HepG2 (cell line): ENCODE measurements around the gene C16orf87. TPM values are rescaled to one million over a fixed set of nuclear protein-coding genes. Genes with fewer than 3 reads are reported as not detected.

ENCODE experiments used
- CC2D1A ChIP-seq: sonication (generic); formaldehyde crosslinking; IDR thresholded peaks from 2 replicates; pipeline ENCODE4 v1.8.1; 2023; ENCODE audit warnings: mild to moderate bottlenecking, missing genetic modification reagents
- CCDC6 ChIP-seq: sonication (generic); formaldehyde crosslinking; IDR thresholded peaks from 2 replicates; pipeline ENCODE4 v1.8.1; 2022; ENCODE audit warnings: mild to moderate bottlenecking, missing genetic modification reagents, moderate library complexity
- ELF1 ChIP-seq: sonication (generic); formaldehyde crosslinking; IDR thresholded peaks from 2 replicates; pipeline ENCODE4 v1.4.0; 2020; ENCODE audit warnings: missing genetic modification reagents
- EZH2 ChIP-seq: conservative IDR thresholded peaks from 2 replicates; pipeline ENCODE4 v1.6.1; 2012; ENCODE audit warnings: mild to moderate bottlenecking, low read depth, low read length, moderate library complexity
- KAT7 ChIP-seq: IDR thresholded peaks from 2 replicates; pipeline ENCODE4 v1.6.1; 2018; ENCODE audit warnings: borderline replicate concordance, missing compliant biosample characterization
- KDM5B ChIP-seq: sonication (generic); formaldehyde crosslinking; IDR thresholded peaks from 2 replicates; pipeline ENCODE4 v1.4.0; 2020; ENCODE audit warnings: missing genetic modification reagents, mild to moderate bottlenecking, borderline replicate concordance
- KLF16 ChIP-seq, 2 experiments: sonication (generic) in 1 of 2; formaldehyde crosslinking in 1 of 2; IDR thresholded peaks; 2 replicates each; pipeline versions ENCODE4 v1.6.1 to v1.8.0; 2016 to 2023; ENCODE audit warnings: missing genetic modification reagents in 2 of 2, missing compliant biosample characterization in 1 of 2
- MXI1 ChIP-seq: IDR thresholded peaks from 3 replicates; pipeline ENCODE4 v1.6.1; 2012; ENCODE audit warnings: low read depth, low read length, inconsistent platforms, borderline replicate concordance
- NFATC3 ChIP-seq: sonication (generic); formaldehyde crosslinking; IDR thresholded peaks from 2 replicates; pipeline ENCODE4 v1.5.1; 2020; ENCODE audit warnings: mild to moderate bottlenecking, missing genetic modification reagents
- NFIC ChIP-seq: IDR thresholded peaks from 2 replicates; pipeline ENCODE4 v1.6.1; 2012; ENCODE audit warnings: mild to moderate bottlenecking, low read length, inconsistent platforms
- NONO ChIP-seq, 2 experiments: fragments of 450-650 bp in 1 of 2; sonication (generic) in 1 of 2; formaldehyde crosslinking in 1 of 2; IDR thresholded peaks in 1 of 2; conservative IDR thresholded peaks in 1 of 2; 2 replicates each; pipeline versions ENCODE4 v1.6.1 to v1.8.0; 2017 to 2022; ENCODE audit warnings: mild to moderate bottlenecking in 1 of 2, missing genetic modification reagents in 1 of 2, moderate library complexity in 1 of 2
- ONECUT2 ChIP-seq: sonication (generic); formaldehyde crosslinking; IDR thresholded peaks from 2 replicates; pipeline ENCODE4 v1.4.0; 2020; ENCODE audit warnings: missing genetic modification reagents
- RAD21 ChIP-seq: fragments of 450-650 bp; formaldehyde crosslinking; IDR thresholded peaks from 2 replicates; pipeline ENCODE4 v1.5.0; 2020; ENCODE audit warnings: mild to moderate bottlenecking
- RBM22 ChIP-seq: fragments of 200-400 bp; formaldehyde crosslinking; optimal IDR thresholded peaks from 2 replicates; pipeline ENCODE3; 2017; ENCODE audit warnings: mild to moderate bottlenecking, low read length, moderate library complexity
- XRCC5 ChIP-seq: fragments of 200-400 bp; formaldehyde crosslinking; optimal IDR thresholded peaks from 2 replicates; pipeline ENCODE3; 2017; ENCODE audit warnings: mild to moderate bottlenecking, low read length
- ZFP90 ChIP-seq: sonication (generic); formaldehyde crosslinking; IDR thresholded peaks from 2 replicates; pipeline ENCODE4 v1.8.0; 2022; ENCODE audit warnings: missing genetic modification reagents, mild to moderate bottlenecking, inconsistent platforms, borderline replicate concordance
- ZNF318 ChIP-seq: sonication (generic); formaldehyde crosslinking; IDR thresholded peaks from 2 replicates; pipeline ENCODE4 v1.4.0; 2020; ENCODE audit warnings: mild to moderate bottlenecking, missing genetic modification reagents
- ZNF414 ChIP-seq: sonication (generic); formaldehyde crosslinking; IDR thresholded peaks from 2 replicates; pipeline ENCODE4 v1.5.0; 2020; ENCODE audit warnings: missing genetic modification reagents
- ZNF501 ChIP-seq: sonication (generic); formaldehyde crosslinking; IDR thresholded peaks from 2 replicates; pipeline ENCODE4 v1.5.1; 2020; ENCODE audit warnings: mild to moderate bottlenecking, moderate library complexity, missing genetic modification reagents
- ZNF547 ChIP-seq: sonication (generic); formaldehyde crosslinking; IDR thresholded peaks from 2 replicates; pipeline ENCODE4 v1.5.1; 2020; ENCODE audit warnings: mild to moderate bottlenecking, missing genetic modification reagents
- ZNF605 ChIP-seq: sonication (generic); formaldehyde crosslinking; IDR thresholded peaks from 2 replicates; pipeline ENCODE4 v1.8.0; 2022; ENCODE audit warnings: mild to moderate bottlenecking, missing genetic modification reagents
- polyA plus RNA-seq, 8 experiments: library from polyadenylated mRNA; depleted of rRNA in 3 of 8; stranded (reverse) in 7 of 8; unstranded in 1 of 8; fragments of >200 nt; fragmentation: Illumina TruSeq in 4 of 8; extraction: Trizol in 4 of 8; gene quantifications; 2 replicates each; pipeline versions ENCODE4 v1.2.1 to v1.2.3, GENCODE V29; 2011 to 2016; ENCODE audit warnings: low read depth in 4 of 8, missing spikeins in 1 of 8, mixed read lengths in 1 of 8; ENCODE audit not compliant: insufficient read depth in 1 of 8
- total RNA-seq, 5 experiments: library from RNA; depleted of rRNA; stranded (reverse); fragments of >200 nt; fragmentation: Illumina TruSeq; extraction: Trizol; gene quantifications; 2 replicates each; pipeline ENCODE4 v1.2.3, GENCODE V29; 2016; ENCODE audit warnings: low read depth in 1 of 5

Gene C16orf87
- total and polyA plus RNA-seq, 2 of the 13 experiments (the other 11 are each of a cell fraction or from before 2014, with no cell fraction given): 8.6 to 19.5 TPM

GRCh38 chr16:46746821-46747776 lies 83.9 kb downstream of the C16orf87 start (continued):
- no peak for TF ChIP-seq ZNF318 (CRISPR knock-in tag)
- no peak for TF ChIP-seq RBM22
- 0 out of 2 replicates have a peak, but pooled peaks have one; percentile 23 for TF ChIP-seq RAD21 (CRISPR knock-in tag)
- no peak for TF ChIP-seq ELF1 (CRISPR knock-in tag)
- TF ChIP-seq EZH2: no peak
- no peak for TF ChIP-seq KAT7 (CRISPR knock-in tag)
- TF ChIP-seq XRCC5: peak; percentile 53
- no peak for TF ChIP-seq NFATC3 (CRISPR knock-in tag)
- TF ChIP-seq CCDC6 (CRISPR knock-in tag): no peak
- TF ChIP-seq ZNF414 (CRISPR knock-in tag): no peak
- no peak for TF ChIP-seq MXI1
- no peak for TF ChIP-seq NFIC
- TF ChIP-seq ZNF547 (CRISPR knock-in tag): no peak
- TF ChIP-seq KDM5B: peak; percentile 43; the same call in 1 of the 2 replicates
- TF ChIP-seq KLF16 (CRISPR knock-in tag; IDR thresholded peaks at IDR 0.05): no peak
- no peak; the same call in 1 of the 2 replicates for TF ChIP-seq ZNF605 (CRISPR knock-in tag)
- TF ChIP-seq CC2D1A (CRISPR knock-in tag): no peak
- TF ChIP-seq ZNF501 (CRISPR knock-in tag): 0 out of 2 replicates have a peak, but pooled peaks have one; percentile 26
- no peak for TF ChIP-seq ONECUT2 (CRISPR knock-in tag)
- TF ChIP-seq ZFP90 (CRISPR knock-in tag): no peak
- TF ChIP-seq NONO (IDR thresholded peaks at IDR 0.05): no peak
- TF ChIP-seq NONO (CRISPR knock-in tag; conservative IDR thresholded peaks at IDR 0.05): 0 out of 2 replicates have a peak, but pooled peaks have one; percentile 49
